Esophagus squamous epithelium (tissue), 5 donors: Measurements from ENCODE around the gene EEF1AKMT3. TPM values are rescaled to one million over a fixed set of nuclear protein-coding genes. Genes with fewer than 3 reads are reported as not detected.

Source experiments
- DNase-seq: peaks from one replicate; lab custom pipeline; 2025; lab: John Stamatoyannopoulos, UW
- H3K27ac ChIP-seq, 4 donors: fragments of 200-600 bp; sonication (generic); one replicate each; pipeline ENCODE4 v1.5.1; 2016 to 2019; ENCODE audit warnings: mild to moderate bottlenecking in 1 of 4
- H3K27me3 ChIP-seq, 4 donors: fragments of 200-600 bp; sonication (generic); 1 replicate in 3 of 4; 2 replicates in 1 of 4; pipeline versions ENCODE4 v1.5.1 to v1.6.0; 2017 to 2021; ENCODE audit warnings: antibody characterized with exemption in 1 of 4
- H3K36me3 ChIP-seq, 3 donors: fragments of 200-600 bp; sonication (generic); one replicate each; pipeline ENCODE4 v1.5.1; 2016 to 2019
- H3K4me1 ChIP-seq, 3 donors: fragments of 200-600 bp; sonication (generic); one replicate each; pipeline ENCODE4 v1.5.1; 2017 to 2019
- H3K4me3 ChIP-seq, 4 donors: fragments of 200-600 bp; sonication (generic); 1 replicate in 3 of 4; 2 replicates in 1 of 4; pipeline ENCODE4 v1.5.1; 2016 to 2019; ENCODE audit warnings: mild to moderate bottlenecking in 2 of 4, moderate library complexity in 1 of 4
- H3K9me3 ChIP-seq, 3 donors: fragments of 200-600 bp; sonication (generic); one replicate each; pipeline ENCODE4 v1.5.1; 2016 to 2019
- POLR2A ChIP-seq, 4 donors: fragments of 450-650 bp; IDR thresholded peaks; one replicate each; pipeline ENCODE4 v1.6.1; 2017; ENCODE audit warnings: antibody characterized with exemption in 4 of 4, mild to moderate bottlenecking in 4 of 4, moderate library complexity in 3 of 4
- WGBS, 2 donors: methylation state at CpG; one replicate each; pipeline ENCODE4 v1.1.5; 2018; 5-methylcytosine and 5-hydroxymethylcytosine counted together
- intact Hi-C: fragments of 100-400 bp; cut with DNase I; formaldehyde crosslinking; loops from one replicate; pipeline ENCODE4 v1.15.0; 2022
- total RNA-seq, 4 donors: library from RNA; depleted of rRNA; stranded (reverse); fragments of >200 nt; gene quantifications; one replicate each; pipeline ENCODE4 v1.1.0, GENCODE V29; 2016
- TF ChIP-seq, protein P1 (sequence below), 6 experiments: fragments of 450-650 bp in 4 of 6; fragments of 200-600 bp in 2 of 6; sonication (generic) in 2 of 6; IDR thresholded peaks; one replicate each; pipeline ENCODE4 v1.5.1; 2016 to 2019; ENCODE audit warnings: antibody characterized with exemption in 6 of 6, mild to moderate bottlenecking in 4 of 6, moderate library complexity in 4 of 6
- donor health status: DM: yes; HTN: yes; CAD: no.

The EEF1AKMT3 gene
- total RNA-seq, 4 donors from 2014 or later: 2.6 to 7.6 (median 3.7) TPM

DNA sequence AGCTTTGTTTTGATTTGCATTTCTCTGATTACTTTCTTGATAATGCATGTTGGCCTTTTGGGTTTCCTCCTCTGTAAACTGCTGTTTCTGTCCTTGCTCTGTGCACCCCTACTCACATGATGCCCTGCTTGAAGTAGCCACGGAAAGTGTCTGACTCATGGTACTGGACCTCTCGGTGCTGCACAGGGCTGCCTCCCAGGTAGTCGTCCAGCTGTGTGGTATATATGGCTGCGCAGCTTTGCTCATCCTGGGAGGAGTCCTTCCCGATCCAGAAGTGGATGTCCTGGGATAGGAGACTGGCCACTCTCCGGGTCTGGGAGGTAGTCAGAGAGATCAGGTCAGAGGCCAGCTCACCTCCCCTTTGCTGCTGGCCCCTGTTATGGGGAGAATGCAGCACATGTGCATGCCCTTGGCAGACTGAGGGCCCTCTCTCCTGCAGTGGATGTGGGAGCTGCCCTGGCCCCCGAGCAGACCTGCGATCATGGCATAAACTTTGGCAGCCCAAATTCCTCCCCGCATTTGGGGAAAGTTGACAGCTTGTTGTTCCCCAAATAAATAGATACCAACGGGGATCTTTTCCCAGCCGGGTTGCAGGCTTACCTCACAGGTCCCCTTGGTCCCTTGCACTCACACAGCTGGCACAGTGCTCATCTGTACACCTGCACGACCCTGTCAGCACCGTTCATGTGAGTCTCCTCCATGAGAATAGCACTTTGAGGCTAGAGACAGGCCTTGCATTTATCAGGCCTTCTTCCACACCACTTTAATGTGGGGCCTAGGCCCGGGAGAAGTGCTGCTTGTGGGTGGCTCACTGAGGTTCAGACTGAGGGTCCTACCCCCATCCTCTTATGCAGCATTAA lies 40.9 kb downstream of the EEF1AKMT3 start:
- intact Hi-C loops: no loop called here
- H3K27me3 ChIP-seq: no peaks in the 10 kb centered on the region

GRCh38 chr12:57813971-57814772 lies 41.8 kb downstream of the EEF1AKMT3 start:
- 73 to 76% methylated on average over 14 to 16 of the region's 17 CpGs for WGBS, 2 donors

More for the DNA sequence above, 40.9 kb downstream of the EEF1AKMT3 start:
- Histone ChIP-seq H3K4me3 (no peak overlapping the region), H3K36me3 (peaks cover 0 to 51% (median 3%) of the 10 kb centered on the region in 3 donors), H3K4me1 (peaks cover 0 to 49% (median 7%) of the 10 kb centered on the region in 3 donors), H3K9me3 (no peaks in the 10 kb centered on the region), H3K27ac (no peak overlapping the region)
- 81 to 93% methylated on average over 3 to 6 of the region's 14 CpGs for WGBS, 2 donors
- TF ChIP-seq POLR2A (IDR thresholded peaks at IDR 0.05): no peak
- TF ChIP-seq, protein P1, sequence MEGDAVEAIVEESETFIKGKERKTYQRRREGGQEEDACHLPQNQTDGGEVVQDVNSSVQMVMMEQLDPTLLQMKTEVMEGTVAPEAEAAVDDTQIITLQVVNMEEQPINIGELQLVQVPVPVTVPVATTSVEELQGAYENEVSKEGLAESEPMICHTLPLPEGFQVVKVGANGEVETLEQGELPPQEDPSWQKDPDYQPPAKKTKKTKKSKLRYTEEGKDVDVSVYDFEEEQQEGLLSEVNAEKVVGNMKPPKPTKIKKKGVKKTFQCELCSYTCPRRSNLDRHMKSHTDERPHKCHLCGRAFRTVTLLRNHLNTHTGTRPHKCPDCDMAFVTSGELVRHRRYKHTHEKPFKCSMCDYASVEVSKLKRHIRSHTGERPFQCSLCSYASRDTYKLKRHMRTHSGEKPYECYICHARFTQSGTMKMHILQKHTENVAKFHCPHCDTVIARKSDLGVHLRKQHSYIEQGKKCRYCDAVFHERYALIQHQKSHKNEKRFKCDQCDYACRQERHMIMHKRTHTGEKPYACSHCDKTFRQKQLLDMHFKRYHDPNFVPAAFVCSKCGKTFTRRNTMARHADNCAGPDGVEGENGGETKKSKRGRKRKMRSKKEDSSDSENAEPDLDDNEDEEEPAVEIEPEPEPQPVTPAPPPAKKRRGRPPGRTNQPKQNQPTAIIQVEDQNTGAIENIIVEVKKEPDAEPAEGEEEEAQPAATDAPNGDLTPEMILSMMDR (IDR thresholded peaks at IDR 0.05): no peak
- no peak for DNase-seq

GRCh38 chr12:57815177-57816000 lies 43.0 kb downstream of the EEF1AKMT3 start:
- peaks cover 0 to 51% (median 0%) of the 10 kb centered on the region in 3 donors for H3K36me3 ChIP-seq
- intact Hi-C loops: no loop called here
- 80 to 82% methylated on average over 2 to 6 of the region's 13 CpGs for WGBS, 2 donors
- H3K4me3 ChIP-seq: no peak overlapping the region
- H3K27me3 ChIP-seq: no peaks in the 10 kb centered on the region
- no peaks in the 10 kb centered on the region for H3K9me3 ChIP-seq
- TF ChIP-seq, protein P1 (IDR thresholded peaks at IDR 0.05): no peak
- TF ChIP-seq POLR2A (IDR thresholded peaks at IDR 0.05): no peak
- H3K4me1 ChIP-seq: peaks cover 0 to 63% (median 7%) of the 10 kb centered on the region in 3 donors
- H3K27ac ChIP-seq: peak overlapping the region in 1 of 4 donors; percentile 38
- no peak for DNase-seq

More at GRCh38 chr12:57813971-57814772, 41.8 kb downstream of the EEF1AKMT3 start:
- Histone ChIP-seq H3K27me3 (no peaks in the 10 kb centered on the region), H3K4me3 (no peak overlapping the region), H3K36me3 (peaks cover 0 to 51% (median 3%) of the 10 kb centered on the region in 3 donors), H3K9me3 (no peaks in the 10 kb centered on the region), H3K4me1 (peaks cover 0 to 57% (median 7%) of the 10 kb centered on the region in 3 donors), H3K27ac (no peak overlapping the region)
- intact Hi-C loops: no loop called here
- no peak for TF ChIP-seq POLR2A (IDR thresholded peaks at IDR 0.05)
- TF ChIP-seq, protein P1 (IDR thresholded peaks at IDR 0.05): no peak
- DNase-seq: no peak

GRCh38 chr12:57816001-57816854 lies 43.8 kb downstream of the EEF1AKMT3 start:
- H3K27me3 ChIP-seq: no peaks in the 10 kb centered on the region
- WGBS, 2 donors: 24 to 46% methylated on average over 3 of the region's 3 CpGs
- H3K4me1 ChIP-seq: peaks cover 0 to 62% (median 7%) of the 10 kb centered on the region in 3 donors
- DNase-seq: no peak
- no peak overlapping the region for H3K4me3 ChIP-seq
- no peaks in the 10 kb centered on the region for H3K9me3 ChIP-seq
- H3K27ac ChIP-seq: peak overlapping the region in 2 of 4 donors; percentile 38 to 49
- H3K36me3 ChIP-seq: peaks cover 0 to 51% (median 0%) of the 10 kb centered on the region in 3 donors
- intact Hi-C loops: no loop called here
- TF ChIP-seq POLR2A (IDR thresholded peaks at IDR 0.05): no peak
- TF ChIP-seq, protein P1 (IDR thresholded peaks at IDR 0.05): no peak
